ENCODE data around the gene C10orf95.

- TF ChIP-seq CTCF (IDR thresholded peaks at IDR 0.05) (no peak), EZH2phosphoT487 (IDR thresholded peaks at IDR 0.05) (no peak), EZH2 (IDR thresholded peaks at IDR 0.05) (no peak)
Measured at GRCh38 chr10:102493771-102494170, 42.4 kb upstream of the C10orf95 start.

Measured in neural progenitor cell (in vitro differentiated cells).